Neural progenitor cell (in vitro differentiated cells): Measurements from ENCODE around the gene EIF2B4. TPM values are rescaled to one million over a fixed set of nuclear protein-coding genes. Genes with fewer than 3 reads are reported as not detected.
A peak's percentile ranks its signal among the peaks of the same experiment; 100 is the strongest.

Experiments used
- DNase-seq: peaks from one replicate; pipeline ENCODE4 v3.0.0-alpha.2; 2016; ENCODE audit warnings: low spot score
- H2AFZ ChIP-seq: fragments of 200-600 bp; sonication (generic); replicated peaks from 2 replicates; pipeline ENCODE4 v1.6.1; 2016; ENCODE audit warnings: antibody characterized with exemption
- H3F3A ChIP-seq: fragments of 200-600 bp; sonication (generic); 2 replicates; pipeline ENCODE4 v1.6.1; 2016; ENCODE audit warnings: antibody characterized with exemption, low read depth
- H3K27ac ChIP-seq: fragments of 200-600 bp; sonication (generic); 2 replicates; pipeline ENCODE4 v1.5.1; 2016; ENCODE audit warnings: mild to moderate bottlenecking
- H3K27me3 ChIP-seq: fragments of 200-600 bp; sonication (generic); 2 replicates; pipeline ENCODE4 v1.6.1; 2016; ENCODE audit warnings: mild to moderate bottlenecking, moderate library complexity
- H3K36me3 ChIP-seq: fragments of 200-600 bp; sonication (generic); 2 replicates; pipeline ENCODE4 v1.5.1; 2016
- H3K4me1 ChIP-seq: fragments of 200-600 bp; sonication (generic); 2 replicates; pipeline ENCODE4 v1.6.1; 2016; ENCODE audit warnings: mixed run types
- H3K4me2 ChIP-seq: fragments of 200-600 bp; sonication (generic); 2 replicates; pipeline ENCODE4 v1.6.1; 2016
- H3K4me3 ChIP-seq: fragments of 200-600 bp; sonication (generic); 2 replicates; pipeline ENCODE4 v1.5.1; 2016
- H3K79me2 ChIP-seq: fragments of 200-600 bp; sonication (generic); 2 replicates; pipeline ENCODE4 v1.6.1; 2016; ENCODE audit warnings: low read depth
- H3K9ac ChIP-seq: fragments of 200-600 bp; sonication (generic); 2 replicates; pipeline ENCODE4 v1.6.1; 2016
- H3K9me3 ChIP-seq: fragments of 200-600 bp; sonication (generic); 2 replicates; pipeline ENCODE4 v1.5.1; 2016; ENCODE audit warnings: low read depth
- H4K20me1 ChIP-seq: fragments of 200-600 bp; sonication (generic); 2 replicates; pipeline ENCODE4 v1.6.1; 2016; ENCODE audit warnings: low read depth
- H3K27ac Mint-ChIP-seq: 3 replicates; pipeline ENCODE4 v1.8.0; 2021; ENCODE audit warnings: mixed read lengths
- H3K27me3 Mint-ChIP-seq: 2 replicates; pipeline ENCODE4 v1.8.0; 2022; ENCODE audit warnings: low read depth, mild to moderate bottlenecking, inconsistent platforms, moderate library complexity, mixed read lengths; ENCODE audit not compliant: insufficient read depth
- H3K36me3 Mint-ChIP-seq: 3 replicates; pipeline ENCODE4 v1.8.0; 2021; ENCODE audit warnings: mixed read lengths
- H3K4me1 Mint-ChIP-seq: 3 replicates; pipeline ENCODE4 v1.8.0; 2021; ENCODE audit warnings: mixed read lengths
- H3K4me3 Mint-ChIP-seq: 3 replicates; pipeline ENCODE4 v1.8.0; 2021; ENCODE audit warnings: mild to moderate bottlenecking, moderate library complexity, mixed read lengths
- H3K9me3 Mint-ChIP-seq: 3 replicates; pipeline ENCODE4 v1.8.0; 2020; ENCODE audit warnings: mixed read lengths
- EZH2 ChIP-seq: fragments of 200-600 bp; sonication (generic); IDR thresholded peaks from 2 replicates; pipeline ENCODE4 v1.6.1; 2017; ENCODE audit warnings: antibody characterized with exemption, mild to moderate bottlenecking, moderate library complexity
- EZH2phosphoT487 ChIP-seq: fragments of 200-600 bp; sonication (generic); IDR thresholded peaks from 2 replicates; pipeline ENCODE4 v1.6.1; 2017; ENCODE audit warnings: antibody characterized with exemption
- total RNA-seq: library from RNA; depleted of rRNA; stranded (reverse); fragments of >200 nt; gene quantifications from 2 replicates; pipeline ENCODE4 v1.2.3, GENCODE V29; 2015; ENCODE audit warnings: low replicate concordance
- TF ChIP-seq, protein P1 (sequence below): fragments of 200-600 bp; sonication (generic); IDR thresholded peaks from 2 replicates; pipeline ENCODE4 v1.5.1; 2017; ENCODE audit warnings: antibody characterized with exemption, mild to moderate bottlenecking

EIF2B4 gene
- total RNA-seq, 1 donor from 2014 or later = 25.5 TPM

- H3K36me3 ChIP-seq = peaks cover 6% of the 10 kb centered on the region
- Mint-ChIP-seq H3K9me3 (no peaks in the 10 kb centered on the region), H3K27ac (no peak overlapping the region), H3K36me3 (peaks cover 27% of the 10 kb centered on the region), H3K27me3 (peaks cover 5% of the 10 kb centered on the region), H3K4me1 (no peaks in the 10 kb centered on the region), H3K4me3 (no peak overlapping the region)
- H3K9ac ChIP-seq = no peak overlapping the region
- H3F3A ChIP-seq = no peaks in the 10 kb centered on the region
- no peak overlapping the region for H3K4me2 ChIP-seq
- TF ChIP-seq, protein P1, sequence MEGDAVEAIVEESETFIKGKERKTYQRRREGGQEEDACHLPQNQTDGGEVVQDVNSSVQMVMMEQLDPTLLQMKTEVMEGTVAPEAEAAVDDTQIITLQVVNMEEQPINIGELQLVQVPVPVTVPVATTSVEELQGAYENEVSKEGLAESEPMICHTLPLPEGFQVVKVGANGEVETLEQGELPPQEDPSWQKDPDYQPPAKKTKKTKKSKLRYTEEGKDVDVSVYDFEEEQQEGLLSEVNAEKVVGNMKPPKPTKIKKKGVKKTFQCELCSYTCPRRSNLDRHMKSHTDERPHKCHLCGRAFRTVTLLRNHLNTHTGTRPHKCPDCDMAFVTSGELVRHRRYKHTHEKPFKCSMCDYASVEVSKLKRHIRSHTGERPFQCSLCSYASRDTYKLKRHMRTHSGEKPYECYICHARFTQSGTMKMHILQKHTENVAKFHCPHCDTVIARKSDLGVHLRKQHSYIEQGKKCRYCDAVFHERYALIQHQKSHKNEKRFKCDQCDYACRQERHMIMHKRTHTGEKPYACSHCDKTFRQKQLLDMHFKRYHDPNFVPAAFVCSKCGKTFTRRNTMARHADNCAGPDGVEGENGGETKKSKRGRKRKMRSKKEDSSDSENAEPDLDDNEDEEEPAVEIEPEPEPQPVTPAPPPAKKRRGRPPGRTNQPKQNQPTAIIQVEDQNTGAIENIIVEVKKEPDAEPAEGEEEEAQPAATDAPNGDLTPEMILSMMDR = no peak
- TF ChIP-seq EZH2 = no peak
- TF ChIP-seq EZH2phosphoT487 = no peak
- H3K27ac ChIP-seq = no peak overlapping the region
- H3K9me3 ChIP-seq = no peaks in the 10 kb centered on the region
- no peaks in the 10 kb centered on the region for H3K4me1 ChIP-seq
- H3K4me3 ChIP-seq = no peak overlapping the region
- H4K20me1 ChIP-seq = no peaks in the 10 kb centered on the region
- H3K27me3 ChIP-seq = no peaks in the 10 kb centered on the region
- DNase-seq = no peak
- H2AFZ ChIP-seq = no peak overlapping the region
- H3K79me2 ChIP-seq = no peaks in the 10 kb centered on the region
These were observed 34.8 kb downstream of the EIF2B4 start for GRCh38 chr2:27335311-27335710.

DNA sequence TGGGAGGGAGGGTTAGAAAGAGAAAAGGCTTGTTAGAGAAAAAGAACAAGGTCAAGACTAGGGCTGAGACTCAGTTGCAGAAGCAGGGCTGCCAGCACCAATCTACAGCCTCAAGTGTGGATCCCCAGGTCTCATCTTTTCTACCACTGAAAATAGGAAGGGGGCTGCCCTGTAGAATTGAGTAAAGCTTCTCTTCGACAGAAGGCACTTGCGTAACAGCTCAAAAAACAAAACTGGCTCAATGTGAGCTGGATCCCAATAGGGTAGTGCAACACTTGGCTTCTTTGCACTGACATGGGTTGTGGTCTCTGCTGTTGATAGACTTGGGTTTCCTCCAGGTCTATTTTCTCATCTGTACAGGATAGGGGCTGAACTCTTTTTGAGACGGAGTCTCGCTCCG lies 45.4 kb downstream of the EIF2B4 start:
- H3K27me3 ChIP-seq = no peaks in the 10 kb centered on the region

DNA sequence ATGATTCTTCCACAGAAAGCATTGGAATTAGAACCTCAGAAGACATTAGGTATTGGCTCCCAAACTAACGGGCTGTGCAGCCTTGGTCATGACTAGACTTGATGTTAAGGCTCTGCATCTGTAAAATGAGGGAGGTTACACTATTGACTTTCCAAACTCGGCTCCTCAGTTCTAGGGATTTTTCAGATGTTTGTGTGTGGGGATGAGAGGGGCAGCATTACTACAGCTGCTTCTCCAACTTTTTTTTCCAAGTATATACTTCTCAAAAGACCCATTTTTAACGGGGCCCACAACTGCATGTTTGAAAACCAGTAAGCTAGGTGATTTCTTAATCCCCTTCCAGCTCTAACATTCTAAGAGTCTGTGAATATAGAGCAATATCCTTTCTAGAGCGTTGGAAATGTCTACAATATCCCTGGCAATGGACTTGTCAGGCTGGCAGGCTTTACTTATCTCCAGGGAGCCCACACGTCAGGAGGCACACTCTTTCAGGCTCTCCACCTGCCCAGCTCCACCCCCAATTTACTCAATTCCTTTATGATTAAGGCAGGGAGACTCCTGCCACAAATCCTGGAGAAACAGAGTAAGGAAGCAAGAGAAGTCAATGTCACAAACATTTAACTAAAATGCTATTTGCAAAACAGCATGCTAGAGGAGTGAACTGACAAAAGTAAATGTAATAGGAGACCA lies 46.4 kb downstream of the EIF2B4 start:
- Histone ChIP-seq H3K4me3 (peak overlapping the region; percentile 80), H3F3A (peaks cover 26% of the 10 kb centered on the region), H3K9me3 (no peaks in the 10 kb centered on the region), H3K36me3 (peaks cover 4% of the 10 kb centered on the region), H2AFZ (peak overlapping the region; percentile 89), H3K27ac (peak overlapping the region; percentile 40), H3K4me2 (peak overlapping the region; percentile 93), H4K20me1 (no peaks in the 10 kb centered on the region), H3K9ac (peak overlapping the region; percentile 97), H3K27me3 (no peaks in the 10 kb centered on the region), H3K79me2 (peaks cover 11% of the 10 kb centered on the region), H3K4me1 (no peaks in the 10 kb centered on the region)
- peak overlapping the region; percentile 98 for H3K27ac Mint-ChIP-seq
- no peaks in the 10 kb centered on the region for H3K9me3 Mint-ChIP-seq
- peaks cover 22% of the 10 kb centered on the region for H3K36me3 Mint-ChIP-seq
- H3K4me3 Mint-ChIP-seq = peak overlapping the region; percentile 95
- H3K27me3 Mint-ChIP-seq = peaks cover 6% of the 10 kb centered on the region
- peaks cover 9% of the 10 kb centered on the region for H3K4me1 Mint-ChIP-seq
- TF ChIP-seq EZH2 (no peak), EZH2phosphoT487 (no peak)
- TF ChIP-seq, protein P1 = no peak
- DNase-seq = no peak

More for the DNA sequence above, 45.4 kb downstream of the EIF2B4 start:
- Mint-ChIP-seq H3K4me1 (peaks cover 9% of the 10 kb centered on the region), H3K27ac (no peak overlapping the region), H3K9me3 (no peaks in the 10 kb centered on the region), H3K27me3 (peaks cover 6% of the 10 kb centered on the region), H3K4me3 (peak overlapping the region; percentile 44), H3K36me3 (peaks cover 25% of the 10 kb centered on the region)
- no peak overlapping the region for H3K27ac ChIP-seq
- H3K4me1 ChIP-seq = no peaks in the 10 kb centered on the region
- H3K4me2 ChIP-seq = no peak overlapping the region
- H3F3A ChIP-seq = peaks cover 26% of the 10 kb centered on the region
- H3K9me3 ChIP-seq = no peaks in the 10 kb centered on the region
- H3K9ac ChIP-seq = no peak overlapping the region
- no peaks in the 10 kb centered on the region for H4K20me1 ChIP-seq
- no peak overlapping the region for H3K4me3 ChIP-seq
- no peak overlapping the region for H2AFZ ChIP-seq
- peaks cover 4% of the 10 kb centered on the region for H3K36me3 ChIP-seq
- no peak for DNase-seq
- peaks cover 11% of the 10 kb centered on the region for H3K79me2 ChIP-seq
- TF ChIP-seq EZH2 (no peak), EZH2phosphoT487 (no peak)
- TF ChIP-seq, protein P1 = no peak
